ENCODE data around the gene WWC2.
A peak's percentile ranks its signal among the peaks of the same experiment; 100 is the strongest.

The WWC2 gene

DNA sequence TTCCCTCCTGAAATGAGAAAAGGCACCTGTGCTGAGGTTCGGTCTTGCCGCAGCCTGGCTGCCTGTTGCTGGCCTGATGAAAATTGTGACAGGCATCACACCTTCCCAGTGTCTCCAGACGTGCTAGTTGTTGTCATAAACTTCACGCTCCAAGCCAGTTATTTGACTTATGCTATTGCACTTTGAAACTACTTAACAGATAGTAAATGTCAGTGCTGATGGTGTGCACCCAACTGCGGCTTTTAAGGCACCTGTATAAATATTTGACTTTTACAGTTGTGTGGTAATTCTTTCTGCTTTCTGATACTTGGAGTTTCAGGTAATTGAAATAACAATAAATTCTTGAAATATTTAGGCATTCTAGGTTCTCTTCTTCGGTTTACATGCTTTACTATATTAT lies 1.8 kb downstream of the WWC2 start (continued):
- TF ChIP-seq MYNN (tag by site-specific recombination; IDR thresholded peaks at IDR 0.05; ENCODE audit: borderline replicate concordance) (no peak), ZNF23 (tag by site-specific recombination; IDR thresholded peaks at IDR 0.05; ENCODE audit: borderline replicate concordance) (no peak), KLF16 (tag by site-specific recombination; IDR thresholded peaks at IDR 0.05) (no peak), KLF1 (tag by site-specific recombination; IDR thresholded peaks at IDR 0.05) (no peak), ZNF623 (tag by site-specific recombination; IDR thresholded peaks at IDR 0.05) (no peak), ZNF549 (tag by site-specific recombination; IDR thresholded peaks at IDR 0.05) (no peak), ZNF561 (tag by site-specific recombination; IDR thresholded peaks at IDR 0.05; ENCODE audit: borderline replicate concordance) (0 out of 2 replicates have a peak, but pooled peaks have one; percentile 30), PRDM1 (tag by site-specific recombination; IDR thresholded peaks at IDR 0.05) (no peak), WT1 (tag by site-specific recombination; IDR thresholded peaks at IDR 0.05) (peak; percentile 61), SP3 (tag by site-specific recombination; IDR thresholded peaks at IDR 0.05) (no peak), ZNF558 (tag by site-specific recombination; IDR thresholded peaks at IDR 0.05) (no peak), SCRT2 (tag by site-specific recombination; IDR thresholded peaks at IDR 0.05) (peak; percentile 93), MZF1 (tag by site-specific recombination; IDR thresholded peaks at IDR 0.05; ENCODE audit: borderline replicate concordance) (no peak), ZNF202 (tag by site-specific recombination; IDR thresholded peaks at IDR 0.05; ENCODE audit: borderline replicate concordance) (no peak), ZNF544 (tag by site-specific recombination; IDR thresholded peaks at IDR 0.05) (no peak), ZNF530 (tag by site-specific recombination; IDR thresholded peaks at IDR 0.05; ENCODE audit: low read depth) (no peak), GLIS2 (tag by site-specific recombination; IDR thresholded peaks at IDR 0.05) (no peak), ZXDB (tag by site-specific recombination; IDR thresholded peaks at IDR 0.05) (peak; percentile 55; the same call in 1 of the 2 replicates), ZFP37 (tag by site-specific recombination; IDR thresholded peaks at IDR 0.05) (no peak), ZNF175 (tag by site-specific recombination; IDR thresholded peaks at IDR 0.05) (no peak), SCRT1 (tag by site-specific recombination; IDR thresholded peaks at IDR 0.05; ENCODE audit: borderline replicate concordance) (peak; percentile 73), ZNF239 (tag by site-specific recombination; IDR thresholded peaks at IDR 0.05) (no peak)
- TF ChIP-seq, protein P1, sequence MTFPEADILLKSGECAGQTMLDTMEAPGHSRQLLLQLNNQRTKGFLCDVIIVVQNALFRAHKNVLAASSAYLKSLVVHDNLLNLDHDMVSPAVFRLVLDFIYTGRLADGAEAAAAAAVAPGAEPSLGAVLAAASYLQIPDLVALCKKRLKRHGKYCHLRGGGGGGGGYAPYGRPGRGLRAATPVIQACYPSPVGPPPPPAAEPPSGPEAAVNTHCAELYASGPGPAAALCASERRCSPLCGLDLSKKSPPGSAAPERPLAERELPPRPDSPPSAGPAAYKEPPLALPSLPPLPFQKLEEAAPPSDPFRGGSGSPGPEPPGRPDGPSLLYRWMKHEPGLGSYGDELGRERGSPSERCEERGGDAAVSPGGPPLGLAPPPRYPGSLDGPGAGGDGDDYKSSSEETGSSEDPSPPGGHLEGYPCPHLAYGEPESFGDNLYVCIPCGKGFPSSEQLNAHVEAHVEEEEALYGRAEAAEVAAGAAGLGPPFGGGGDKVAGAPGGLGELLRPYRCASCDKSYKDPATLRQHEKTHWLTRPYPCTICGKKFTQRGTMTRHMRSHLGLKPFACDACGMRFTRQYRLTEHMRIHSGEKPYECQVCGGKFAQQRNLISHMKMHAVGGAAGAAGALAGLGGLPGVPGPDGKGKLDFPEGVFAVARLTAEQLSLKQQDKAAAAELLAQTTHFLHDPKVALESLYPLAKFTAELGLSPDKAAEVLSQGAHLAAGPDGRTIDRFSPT (tag by site-specific recombination; IDR thresholded peaks at IDR 0.05), result no peak
- TF ChIP-seq, protein P2, sequence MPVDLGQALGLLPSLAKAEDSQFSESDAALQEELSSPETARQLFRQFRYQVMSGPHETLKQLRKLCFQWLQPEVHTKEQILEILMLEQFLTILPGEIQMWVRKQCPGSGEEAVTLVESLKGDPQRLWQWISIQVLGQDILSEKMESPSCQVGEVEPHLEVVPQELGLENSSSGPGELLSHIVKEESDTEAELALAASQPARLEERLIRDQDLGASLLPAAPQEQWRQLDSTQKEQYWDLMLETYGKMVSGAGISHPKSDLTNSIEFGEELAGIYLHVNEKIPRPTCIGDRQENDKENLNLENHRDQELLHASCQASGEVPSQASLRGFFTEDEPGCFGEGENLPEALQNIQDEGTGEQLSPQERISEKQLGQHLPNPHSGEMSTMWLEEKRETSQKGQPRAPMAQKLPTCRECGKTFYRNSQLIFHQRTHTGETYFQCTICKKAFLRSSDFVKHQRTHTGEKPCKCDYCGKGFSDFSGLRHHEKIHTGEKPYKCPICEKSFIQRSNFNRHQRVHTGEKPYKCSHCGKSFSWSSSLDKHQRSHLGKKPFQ (tag by site-specific recombination; IDR thresholded peaks at IDR 0.05), result peak; percentile 55; the same call in 1 of the 2 replicates
- TF ChIP-seq, protein P3, sequence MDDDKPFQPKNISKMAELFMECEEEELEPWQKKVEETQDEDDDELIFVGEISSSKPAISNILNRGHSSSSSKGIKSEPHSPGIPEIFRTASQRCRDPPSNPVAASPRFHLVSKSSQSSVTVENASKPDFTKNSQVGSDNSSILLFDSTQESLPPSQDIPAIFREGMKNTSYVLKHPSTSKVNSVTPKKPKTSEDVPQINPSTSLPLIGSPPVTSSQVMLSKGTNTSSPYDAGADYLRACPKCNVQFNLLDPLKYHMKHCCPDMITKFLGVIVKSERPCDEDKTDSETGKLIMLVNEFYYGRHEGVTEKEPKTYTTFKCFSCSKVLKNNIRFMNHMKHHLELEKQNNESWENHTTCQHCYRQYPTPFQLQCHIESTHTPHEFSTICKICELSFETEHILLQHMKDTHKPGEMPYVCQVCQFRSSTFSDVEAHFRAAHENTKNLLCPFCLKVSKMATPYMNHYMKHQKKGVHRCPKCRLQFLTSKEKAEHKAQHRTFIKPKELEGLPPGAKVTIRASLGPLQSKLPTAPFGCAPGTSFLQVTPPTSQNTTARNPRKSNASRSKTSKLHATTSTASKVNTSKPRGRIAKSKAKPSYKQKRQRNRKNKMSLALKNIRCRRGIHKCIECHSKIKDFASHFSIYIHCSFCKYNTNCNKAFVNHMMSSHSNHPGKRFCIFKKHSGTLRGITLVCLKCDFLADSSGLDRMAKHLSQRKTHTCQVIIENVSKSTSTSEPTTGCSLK (tag by site-specific recombination; IDR thresholded peaks at IDR 0.05), result no peak
- TF ChIP-seq, protein P4, sequence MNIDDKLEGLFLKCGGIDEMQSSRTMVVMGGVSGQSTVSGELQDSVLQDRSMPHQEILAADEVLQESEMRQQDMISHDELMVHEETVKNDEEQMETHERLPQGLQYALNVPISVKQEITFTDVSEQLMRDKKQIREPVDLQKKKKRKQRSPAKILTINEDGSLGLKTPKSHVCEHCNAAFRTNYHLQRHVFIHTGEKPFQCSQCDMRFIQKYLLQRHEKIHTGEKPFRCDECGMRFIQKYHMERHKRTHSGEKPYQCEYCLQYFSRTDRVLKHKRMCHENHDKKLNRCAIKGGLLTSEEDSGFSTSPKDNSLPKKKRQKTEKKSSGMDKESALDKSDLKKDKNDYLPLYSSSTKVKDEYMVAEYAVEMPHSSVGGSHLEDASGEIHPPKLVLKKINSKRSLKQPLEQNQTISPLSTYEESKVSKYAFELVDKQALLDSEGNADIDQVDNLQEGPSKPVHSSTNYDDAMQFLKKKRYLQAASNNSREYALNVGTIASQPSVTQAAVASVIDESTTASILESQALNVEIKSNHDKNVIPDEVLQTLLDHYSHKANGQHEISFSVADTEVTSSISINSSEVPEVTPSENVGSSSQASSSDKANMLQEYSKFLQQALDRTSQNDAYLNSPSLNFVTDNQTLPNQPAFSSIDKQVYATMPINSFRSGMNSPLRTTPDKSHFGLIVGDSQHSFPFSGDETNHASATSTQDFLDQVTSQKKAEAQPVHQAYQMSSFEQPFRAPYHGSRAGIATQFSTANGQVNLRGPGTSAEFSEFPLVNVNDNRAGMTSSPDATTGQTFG (tag by site-specific recombination; IDR thresholded peaks at IDR 0.05; ENCODE audit: borderline replicate concordance), result no peak
- TF ChIP-seq, protein P5, sequence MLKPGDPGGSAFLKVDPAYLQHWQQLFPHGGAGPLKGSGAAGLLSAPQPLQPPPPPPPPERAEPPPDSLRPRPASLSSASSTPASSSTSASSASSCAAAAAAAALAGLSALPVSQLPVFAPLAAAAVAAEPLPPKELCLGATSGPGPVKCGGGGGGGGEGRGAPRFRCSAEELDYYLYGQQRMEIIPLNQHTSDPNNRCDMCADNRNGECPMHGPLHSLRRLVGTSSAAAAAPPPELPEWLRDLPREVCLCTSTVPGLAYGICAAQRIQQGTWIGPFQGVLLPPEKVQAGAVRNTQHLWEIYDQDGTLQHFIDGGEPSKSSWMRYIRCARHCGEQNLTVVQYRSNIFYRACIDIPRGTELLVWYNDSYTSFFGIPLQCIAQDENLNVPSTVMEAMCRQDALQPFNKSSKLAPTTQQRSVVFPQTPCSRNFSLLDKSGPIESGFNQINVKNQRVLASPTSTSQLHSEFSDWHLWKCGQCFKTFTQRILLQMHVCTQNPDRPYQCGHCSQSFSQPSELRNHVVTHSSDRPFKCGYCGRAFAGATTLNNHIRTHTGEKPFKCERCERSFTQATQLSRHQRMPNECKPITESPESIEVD (tag by site-specific recombination; IDR thresholded peaks at IDR 0.05), result peak; percentile 93
- TF ChIP-seq, protein P6, sequence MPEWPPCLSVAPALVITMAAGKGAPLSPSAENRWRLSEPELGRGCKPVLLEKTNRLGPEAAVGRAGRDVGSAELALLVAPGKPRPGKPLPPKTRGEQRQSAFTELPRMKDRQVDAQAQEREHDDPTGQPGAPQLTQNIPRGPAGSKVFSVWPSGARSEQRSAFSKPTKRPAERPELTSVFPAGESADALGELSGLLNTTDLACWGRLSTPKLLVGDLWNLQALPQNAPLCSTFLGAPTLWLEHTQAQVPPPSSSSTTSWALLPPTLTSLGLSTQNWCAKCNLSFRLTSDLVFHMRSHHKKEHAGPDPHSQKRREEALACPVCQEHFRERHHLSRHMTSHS (tag by site-specific recombination; IDR thresholded peaks at IDR 0.05), result no peak
- TF ChIP-seq, protein P7, sequence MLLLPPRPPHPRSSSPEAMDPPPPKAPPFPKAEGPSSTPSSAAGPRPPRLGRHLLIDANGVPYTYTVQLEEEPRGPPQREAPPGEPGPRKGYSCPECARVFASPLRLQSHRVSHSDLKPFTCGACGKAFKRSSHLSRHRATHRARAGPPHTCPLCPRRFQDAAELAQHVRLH (tag by site-specific recombination; IDR thresholded peaks at IDR 0.05), result no peak
